ENCODE measurements around the gene HCN3. TPM values are rescaled to one million over a fixed set of nuclear protein-coding genes. Genes with fewer than 3 reads are reported as not detected.

HCN3 gene
- total and polyA plus RNA-seq, 2 of the 13 experiments (the other 11 are each of a cell fraction or from before 2014, with no cell fraction given): 2.4 to 10.2 TPM

DNA sequence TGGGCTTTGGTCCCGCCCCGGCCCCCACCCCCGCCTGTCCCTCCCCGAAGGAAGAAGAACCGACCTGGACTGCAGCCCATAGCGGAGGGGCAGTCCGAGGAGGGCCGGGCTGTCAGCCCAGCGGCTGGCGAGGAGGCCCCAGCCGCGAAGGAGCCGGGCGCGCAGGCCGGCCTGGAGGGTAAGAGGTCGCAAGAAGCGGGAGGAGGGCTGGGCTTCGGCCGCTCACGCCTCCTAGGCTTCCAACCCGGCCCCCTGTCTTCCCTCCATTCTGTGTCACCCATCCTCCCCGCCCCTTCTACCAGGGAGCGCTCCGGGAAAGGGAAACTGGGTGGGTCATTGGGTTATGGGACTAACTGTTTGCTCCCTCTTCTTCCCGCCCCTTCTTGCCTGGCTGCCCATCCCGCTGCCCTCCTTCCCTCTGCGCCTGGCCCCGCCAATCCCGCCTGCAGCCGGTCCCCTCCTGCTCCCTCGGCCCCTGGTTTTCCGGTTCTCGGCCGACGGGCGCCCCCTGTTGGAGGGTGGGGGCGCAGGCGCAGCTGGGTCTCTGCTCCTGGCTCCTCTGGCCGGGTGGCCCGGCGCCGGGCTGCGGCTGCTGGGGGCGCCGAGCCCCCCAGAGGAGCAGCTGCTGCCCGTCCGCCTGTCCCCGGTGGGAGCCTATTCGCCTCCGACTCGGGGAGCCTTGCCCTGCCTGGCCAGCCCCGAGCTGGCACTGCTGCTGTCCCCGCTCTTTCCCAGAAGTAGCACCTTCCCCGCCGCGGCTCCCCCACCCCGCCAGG is 45.9 kb downstream of the HCN3 start:
- Histone ChIP-seq H4K20me1 (ENCODE audit: insufficient read depth, low read length) (no peaks in the 10 kb centered on the region; the same call in none of the 2 replicates), H3K9me3 (ENCODE audit: low read length) (no peaks in the 10 kb centered on the region), H3K27ac (ENCODE audit: extremely low read length, insufficient read depth, low read length) (peak overlapping the region; percentile 71), H2AFZ (ENCODE audit: low read length) (no peak overlapping the region), H3K4me3 (replicated peaks in 1 of 3; ENCODE audit: insufficient read depth in 1 of 3, low read depth in 2 of 3, low read length in 3 of 3) (peak overlapping the region; percentile 80 to 94 (median 81)), H3K9ac (ENCODE audit: insufficient read depth, low read depth, low read length) (peak overlapping the region; percentile 51; the same call in 1 of the 2 replicates), H3K4me2 (ENCODE audit: low read depth, low read length) (peak overlapping the region; percentile 80), H3K4me1 (ENCODE audit: insufficient read depth, low read length) (peaks cover 36% of the 10 kb centered on the region), H3K79me2 (ENCODE audit: insufficient read depth, low read length) (peaks cover 5% of the 10 kb centered on the region), H3K27me3 (ENCODE audit: control insufficient read depth in 1 of 2, insufficient read depth in 2 of 2, low read length in 2 of 2) (no peaks in the 10 kb centered on the region; a peak in 1 of 5 replicates), H3K36me3 (replicated peaks in 1 of 2; ENCODE audit: control insufficient read depth in 1 of 2, insufficient read depth in 2 of 2, low read length in 2 of 2) (peaks cover 7 to 30% of the 10 kb centered on the region in 2 experiments; a peak in 4 of 5 replicates)
- FAIRE-seq: peak; percentile 78
- no TSS peak for BruUV-seq (replicated peaks)
- ATAC-seq: peak; percentile 49
- WGBS (ENCODE audit: low lambda C conversion rate): under 1% methylated on average over 20 of the region's 58 CpGs
- intact Hi-C loops (cut with micrococcal nuclease; ENCODE audit: unreplicated experiment): loop anchor here (1.0 to 5.0 kb wide), 4 partner anchors 15 to 269 kb away; partner anchors contain the start of genes FDPS, HCN3, MTX1 and THBS3
- DNase-seq (ENCODE audit: low spot score): peak; percentile 91
- in situ Hi-C loops (cut with HindIII; ENCODE audit: extremely low pct_ligation_motif_present, low pct_unique_long_range_greater_than_20kb): no loop called here
- POLR2A ChIA-PET: interaction anchor here (0.5 to 4.3 kb wide), 15 partner anchors 14 to 82 kb away, joined by 3 to 38 read pairs (median 3); partner anchors contain the start of genes CLK2, ENTREP3, FDPS and HCN3
- CTCF ChIA-PET (ENCODE audit: low intra/inter-chr PET ratio, low total read pairs): interaction anchor here (1.1 to 4.5 kb wide), 4 partner anchors 43 to 72 kb away, joined by 3 to 71 read pairs (median 12); partner anchors contain the start of gene HCN3
- no peak for TF ChIP-seq ZNF468 (CRISPR knock-in tag; IDR thresholded peaks at IDR 0.05)
- no peak for TF ChIP-seq PRMT3 (CRISPR knock-in tag; IDR thresholded peaks at IDR 0.05; ENCODE audit: borderline replicate concordance, low read depth)
- peak; percentile 59; the same call in 1 of the 2 replicates for TF ChIP-seq IRF2 (CRISPR knock-in tag; IDR thresholded peaks at IDR 0.05)
- no peak; the same call in 1 of the 2 replicates for TF ChIP-seq ZZZ3 (CRISPR knock-in tag; IDR thresholded peaks at IDR 0.05; ENCODE audit: borderline replicate concordance)
- TF ChIP-seq WIZ (CRISPR knock-in tag; IDR thresholded peaks at IDR 0.05): no peak
- no peak for TF ChIP-seq ZNF20 (CRISPR knock-in tag; IDR thresholded peaks at IDR 0.05)
- TF ChIP-seq ZNF558 (CRISPR knock-in tag; IDR thresholded peaks at IDR 0.05; ENCODE audit: borderline replicate concordance): peak; percentile 55; the same call in 1 of the 2 replicates
- no peak; the same call in 1 of the 2 replicates for TF ChIP-seq ISL2 (CRISPR knock-in tag; IDR thresholded peaks at IDR 0.05)
- peak; percentile 55 for TF ChIP-seq HNRNPLL (IDR thresholded peaks at IDR 0.05; ENCODE audit: low read depth, low read length, poor library complexity, severe bottlenecking)
- TF ChIP-seq YY1 (IDR thresholded peaks at IDR 0.05; ENCODE audit: insufficient read depth, insufficient replicate concordance, low read depth, low read length): peak; percentile 15
- TF ChIP-seq GABPB1 (CRISPR knock-in tag; IDR thresholded peaks at IDR 0.05): peak; percentile 95
- TF ChIP-seq ZNF720 (CRISPR knock-in tag; IDR thresholded peaks at IDR 0.05): no peak
- TF ChIP-seq TEF (CRISPR knock-in tag; IDR thresholded peaks at IDR 0.05): no peak
- TF ChIP-seq ZNF280B (CRISPR knock-in tag; IDR thresholded peaks at IDR 0.05; ENCODE audit: borderline replicate concordance): no peak; the same call in 1 of the 2 replicates
- no peak for TF ChIP-seq TBP (CRISPR knock-in tag; IDR thresholded peaks at IDR 0.05)
